ENCODE measurements around the gene RBM20. TPM values are rescaled to one million over a fixed set of nuclear protein-coding genes. Genes with fewer than 3 reads are reported as not detected.

The RBM20 gene
- total and polyA plus RNA-seq, 2 of the 13 experiments (the other 11 are each of a cell fraction or from before 2014, with no cell fraction given), result 0.02 to 0.22 TPM

DNA sequence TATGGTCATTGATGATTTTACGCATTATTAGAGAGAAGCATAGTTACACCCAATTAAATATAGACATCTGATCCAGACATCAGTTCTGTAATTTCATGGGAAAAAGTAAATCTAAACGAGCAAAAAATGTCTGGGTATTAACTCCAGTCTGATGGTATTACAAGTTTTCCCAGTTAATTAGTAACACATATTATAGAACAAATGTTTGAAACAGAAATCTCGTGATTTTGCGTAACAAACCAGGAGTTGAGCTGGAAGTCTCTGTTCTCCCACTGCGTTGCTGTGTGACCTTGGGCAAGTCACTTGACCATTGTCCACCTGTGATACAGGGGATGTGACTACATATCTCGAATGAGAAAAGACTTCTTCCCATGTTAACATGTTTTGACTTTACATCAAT is 43.3 kb downstream of the RBM20 start:
- CTCF ChIA-PET (ENCODE audit: low intra/inter-chr PET ratio, low total read pairs), result no interaction called here
- no peaks in the 10 kb centered on the region for H3K79me2 ChIP-seq (ENCODE audit: insufficient read depth, low read length)
- ATAC-seq (no peak), DNase-seq (ENCODE audit: low spot score) (no peak), FAIRE-seq (no peak)
- intact Hi-C loops (cut with micrococcal nuclease; ENCODE audit: unreplicated experiment) (no loop called here), in situ Hi-C loops (cut with HindIII; ENCODE audit: extremely low pct_ligation_motif_present, low pct_unique_long_range_greater_than_20kb) (no loop called here)
- H3K4me3 ChIP-seq (replicated peaks in 1 of 3; ENCODE audit: insufficient read depth in 1 of 3, low read depth in 2 of 3, low read length in 3 of 3), result no peak overlapping the region
- no peaks in the 10 kb centered on the region for H4K20me1 ChIP-seq (ENCODE audit: insufficient read depth, low read length)
- H3K9me3 ChIP-seq (ENCODE audit: low read length), result no peaks in the 10 kb centered on the region
- no peaks in the 10 kb centered on the region for H3K4me1 ChIP-seq (ENCODE audit: insufficient read depth, low read length)
- H3K27ac ChIP-seq (ENCODE audit: extremely low read length, insufficient read depth, low read length), result no peak overlapping the region
- no TSS peak for BruUV-seq (replicated peaks)
- H3K36me3 ChIP-seq (replicated peaks in 1 of 2; ENCODE audit: control insufficient read depth in 1 of 2, insufficient read depth in 2 of 2, low read length in 2 of 2), result no peaks in the 10 kb centered on the region
- no peak overlapping the region for H3K4me2 ChIP-seq (ENCODE audit: low read depth, low read length)
- 19% methylated on average over 6 of the region's 6 CpGs for WGBS (ENCODE audit: low lambda C conversion rate)
- H3K27me3 ChIP-seq (ENCODE audit: control insufficient read depth in 1 of 2, insufficient read depth in 2 of 2, low read length in 2 of 2), result peaks cover 0 to 8% of the 10 kb centered on the region in 2 experiments; a peak in 2 of 5 replicates
- H3K9ac ChIP-seq (ENCODE audit: insufficient read depth, low read depth, low read length), result no peak overlapping the region
- POLR2A ChIA-PET, result no interaction called here
- no peak overlapping the region for H2AFZ ChIP-seq (ENCODE audit: low read length)
- TF ChIP-seq ZNF768 (CRISPR knock-in tag; IDR thresholded peaks at IDR 0.05), result peak; percentile 41; the same call in 1 of the 2 replicates
- TF ChIP-seq, protein P1, sequence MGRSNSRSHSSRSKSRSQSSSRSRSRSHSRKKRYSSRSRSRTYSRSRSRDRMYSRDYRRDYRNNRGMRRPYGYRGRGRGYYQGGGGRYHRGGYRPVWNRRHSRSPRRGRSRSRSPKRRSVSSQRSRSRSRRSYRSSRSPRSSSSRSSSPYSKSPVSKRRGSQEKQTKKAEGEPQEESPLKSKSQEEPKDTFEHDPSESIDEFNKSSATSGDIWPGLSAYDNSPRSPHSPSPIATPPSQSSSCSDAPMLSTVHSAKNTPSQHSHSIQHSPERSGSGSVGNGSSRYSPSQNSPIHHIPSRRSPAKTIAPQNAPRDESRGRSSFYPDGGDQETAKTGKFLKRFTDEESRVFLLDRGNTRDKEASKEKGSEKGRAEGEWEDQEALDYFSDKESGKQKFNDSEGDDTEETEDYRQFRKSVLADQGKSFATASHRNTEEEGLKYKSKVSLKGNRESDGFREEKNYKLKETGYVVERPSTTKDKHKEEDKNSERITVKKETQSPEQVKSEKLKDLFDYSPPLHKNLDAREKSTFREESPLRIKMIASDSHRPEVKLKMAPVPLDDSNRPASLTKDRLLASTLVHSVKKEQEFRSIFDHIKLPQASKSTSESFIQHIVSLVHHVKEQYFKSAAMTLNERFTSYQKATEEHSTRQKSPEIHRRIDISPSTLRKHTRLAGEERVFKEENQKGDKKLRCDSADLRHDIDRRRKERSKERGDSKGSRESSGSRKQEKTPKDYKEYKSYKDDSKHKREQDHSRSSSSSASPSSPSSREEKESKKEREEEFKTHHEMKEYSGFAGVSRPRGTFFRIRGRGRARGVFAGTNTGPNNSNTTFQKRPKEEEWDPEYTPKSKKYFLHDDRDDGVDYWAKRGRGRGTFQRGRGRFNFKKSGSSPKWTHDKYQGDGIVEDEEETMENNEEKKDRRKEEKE (IDR thresholded peaks at IDR 0.05), result no peak

DNA sequence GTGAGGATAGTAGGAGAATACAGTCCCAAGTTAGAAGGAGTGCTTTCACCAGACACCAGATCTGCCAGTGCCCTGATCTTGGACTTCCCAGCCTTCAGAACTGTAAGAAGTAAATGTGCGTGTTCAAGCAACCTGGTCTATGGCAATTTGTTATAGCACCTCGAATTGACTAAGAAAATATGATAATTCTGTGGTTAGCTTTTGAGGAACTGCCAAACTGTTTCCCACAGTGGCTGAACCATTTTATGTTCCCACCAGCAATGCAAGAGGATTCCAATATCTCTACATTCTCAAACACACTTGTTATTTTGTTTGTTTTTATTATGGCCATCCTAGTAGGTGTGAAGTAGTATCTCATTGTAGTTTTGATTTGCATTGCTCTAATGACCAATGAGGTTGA is 47.0 kb downstream of the RBM20 start:
- H3K4me2 ChIP-seq (ENCODE audit: low read depth, low read length), result no peak overlapping the region
- no peak overlapping the region for H3K27ac ChIP-seq (ENCODE audit: extremely low read length, insufficient read depth, low read length)
- H3K9ac ChIP-seq (ENCODE audit: insufficient read depth, low read depth, low read length), result no peak overlapping the region
- ATAC-seq, result no peak
- TF ChIP-seq SIX4 (CRISPR knock-in tag; IDR thresholded peaks at IDR 0.05) (no peak), NFYB (CRISPR knock-in tag; IDR thresholded peaks at IDR 0.05) (no peak), THYN1 (CRISPR knock-in tag; IDR thresholded peaks at IDR 0.05; ENCODE audit: borderline replicate concordance, low read depth) (no peak), CAMTA2 (CRISPR knock-in tag; IDR thresholded peaks at IDR 0.05; ENCODE audit: borderline replicate concordance) (no peak), ZC3H4 (CRISPR knock-in tag; IDR thresholded peaks at IDR 0.05; ENCODE audit: borderline replicate concordance) (no peak), ZNF652 (CRISPR knock-in tag; IDR thresholded peaks at IDR 0.05; ENCODE audit: borderline replicate concordance, low read depth) (no peak), CHD4 (IDR thresholded peaks at IDR 0.05; ENCODE audit: borderline replicate concordance, low read length) (no peak), JUND (CRISPR knock-in tag; IDR thresholded peaks at IDR 0.05) (no peak)
- TF ChIP-seq, protein P2, sequence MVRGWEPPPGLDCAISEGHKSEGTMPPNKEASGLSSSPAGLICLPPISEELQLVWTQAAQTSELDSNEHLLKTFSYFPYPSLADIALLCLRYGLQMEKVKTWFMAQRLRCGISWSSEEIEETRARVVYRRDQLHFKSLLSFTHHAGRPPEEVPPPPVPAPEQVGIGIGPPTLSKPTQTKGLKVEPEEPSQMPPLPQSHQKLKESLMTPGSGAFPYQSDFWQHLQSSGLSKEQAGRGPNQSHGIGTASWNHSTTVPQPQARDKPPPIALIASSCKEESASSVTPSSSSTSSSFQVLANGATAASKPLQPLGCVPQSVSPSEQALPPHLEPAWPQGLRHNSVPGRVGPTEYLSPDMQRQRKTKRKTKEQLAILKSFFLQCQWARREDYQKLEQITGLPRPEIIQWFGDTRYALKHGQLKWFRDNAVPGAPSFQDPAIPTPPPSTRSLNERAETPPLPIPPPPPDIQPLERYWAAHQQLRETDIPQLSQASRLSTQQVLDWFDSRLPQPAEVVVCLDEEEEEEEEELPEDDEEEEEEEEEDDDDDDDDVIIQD (CRISPR knock-in tag; IDR thresholded peaks at IDR 0.05; ENCODE audit: low read depth), result no peak
- WGBS (ENCODE audit: low lambda C conversion rate), result 0% methylated on average over 2 of the region's 2 CpGs
- POLR2A ChIA-PET, result no interaction called here
- no peaks in the 10 kb centered on the region for H3K9me3 ChIP-seq (ENCODE audit: low read length)
- no peak overlapping the region for H2AFZ ChIP-seq (ENCODE audit: low read length)
- no peaks in the 10 kb centered on the region for H3K79me2 ChIP-seq (ENCODE audit: insufficient read depth, low read length)
- no peaks in the 10 kb centered on the region for H3K4me1 ChIP-seq (ENCODE audit: insufficient read depth, low read length)
- no peaks in the 10 kb centered on the region for H3K27me3 ChIP-seq (ENCODE audit: control insufficient read depth in 1 of 2, insufficient read depth in 2 of 2, low read length in 2 of 2)
- no peak for FAIRE-seq
- DNase-seq (ENCODE audit: low spot score), result no peak
- intact Hi-C loops (cut with micrococcal nuclease; ENCODE audit: unreplicated experiment), result no loop called here
- no TSS peak for BruUV-seq (replicated peaks)
- in situ Hi-C loops (cut with HindIII; ENCODE audit: extremely low pct_ligation_motif_present, low pct_unique_long_range_greater_than_20kb), result no loop called here
- CTCF ChIA-PET (ENCODE audit: low intra/inter-chr PET ratio, low total read pairs), result no interaction called here
- no peaks in the 10 kb centered on the region for H3K36me3 ChIP-seq (replicated peaks in 1 of 2; ENCODE audit: control insufficient read depth in 1 of 2, insufficient read depth in 2 of 2, low read length in 2 of 2)
- H4K20me1 ChIP-seq (ENCODE audit: insufficient read depth, low read length), result no peaks in the 10 kb centered on the region
- no peak overlapping the region for H3K4me3 ChIP-seq (replicated peaks in 1 of 3; ENCODE audit: insufficient read depth in 1 of 3, low read depth in 2 of 3, low read length in 3 of 3)
